ENCODE results near the gene MMP10.

Gene MMP10

GRCh38 chr11:102724904-102725500 is 55.4 kb downstream of the MMP10 start, which contains the start of gene MMP8:
Gene MMP8, minus strand, starts transcription at chr11:102724954. Its CDS starts 99 bp downstream, at chr11:102724855.
- TF ChIP-seq CTCF (IDR thresholded peaks at IDR 0.05; ENCODE audit: low read depth, low read length, poor library complexity, severe bottlenecking), result no peak
- no peak for TF ChIP-seq EZH2phosphoT487 (IDR thresholded peaks at IDR 0.05; ENCODE audit: borderline replicate concordance, low read length)
- Histone ChIP-seq H3K27ac (ENCODE audit: low read depth, low read length) (no peak within 1 kb of the TSS), H3F3A (ENCODE audit: control insufficient read depth, insufficient read depth) (no peaks in the 10 kb centered on the region), H3K27me3 (ENCODE audit: control insufficient read depth, low read length) (no peaks in the 10 kb centered on the region; the same call in 1 of the 2 replicates), H3K4me3 (ENCODE audit: low read length) (no peak within 1 kb of the TSS), H3K79me2 (ENCODE audit: control insufficient read depth, low read length) (no peaks in the 10 kb centered on the region), H3K36me3 (ENCODE audit: control insufficient read depth, low read length) (no peaks in the 10 kb centered on the region), H3K9me3 (ENCODE audit: control insufficient read depth, insufficient read depth, low read length) (no peaks in the 10 kb centered on the region), H3K4me1 (ENCODE audit: control insufficient read depth, low read length) (no peaks in the 10 kb centered on the region), H3K4me2 (ENCODE audit: low read length) (no peak within 1 kb of the TSS), H4K20me1 (ENCODE audit: control insufficient read depth, insufficient read depth, low read depth, low read length) (no peaks in the 10 kb centered on the region), H3K9me2 (replicated peaks; ENCODE audit: control insufficient read depth, low read length) (no peaks in the 10 kb centered on the region)

GRCh38 chr11:102722821-102723220 is 57.6 kb downstream of the MMP10 start:
- H3K27me3 ChIP-seq (ENCODE audit: control insufficient read depth, low read length), result no peaks in the 10 kb centered on the region; the same call in 1 of the 2 replicates
- no peaks in the 10 kb centered on the region for H3K4me1 ChIP-seq (ENCODE audit: control insufficient read depth, low read length)
- H3K9me2 ChIP-seq (replicated peaks; ENCODE audit: control insufficient read depth, low read length), result no peaks in the 10 kb centered on the region
- no peak for TF ChIP-seq CTCF (IDR thresholded peaks at IDR 0.05; ENCODE audit: low read depth, low read length, poor library complexity, severe bottlenecking)
- no peak for TF ChIP-seq EZH2phosphoT487 (IDR thresholded peaks at IDR 0.05; ENCODE audit: borderline replicate concordance, low read length)
- no peaks in the 10 kb centered on the region for H3K9me3 ChIP-seq (ENCODE audit: control insufficient read depth, insufficient read depth, low read length)
- H3K36me3 ChIP-seq (ENCODE audit: control insufficient read depth, low read length), result no peaks in the 10 kb centered on the region
- no peaks in the 10 kb centered on the region for H3K79me2 ChIP-seq (ENCODE audit: control insufficient read depth, low read length)
- H3K4me2 ChIP-seq (ENCODE audit: low read length), result no peak overlapping the region
- no peak overlapping the region for H3K4me3 ChIP-seq (ENCODE audit: low read length)
- no peaks in the 10 kb centered on the region for H3F3A ChIP-seq (ENCODE audit: control insufficient read depth, insufficient read depth)
- no peak overlapping the region for H3K27ac ChIP-seq (ENCODE audit: low read depth, low read length)
- H4K20me1 ChIP-seq (ENCODE audit: control insufficient read depth, insufficient read depth, low read depth, low read length), result no peaks in the 10 kb centered on the region

All from DOHH2 (cell line).